DOHH2 (cell line): ENCODE measurements around the gene AUTS2.

ENCODE experiments used
- H3F3A ChIP-seq: fragments of 200-600 bp; sonication (generic), shearing (Covaris generic); 2 replicates; pipeline ENCODE4 v1.6.0; 2016; ENCODE audit warnings: antibody characterized with exemption, mild to moderate bottlenecking; ENCODE audit not compliant: control insufficient read depth, insufficient read depth
- H3K27ac ChIP-seq: fragments of 200-600 bp; sonication (generic); 2 replicates; pipeline ENCODE4 v1.5.1; 2014; ENCODE audit warnings: low read depth, mild to moderate bottlenecking, low read length, moderate library complexity
- H3K27me3 ChIP-seq: fragments of 200-600 bp; sonication (generic); 2 replicates; pipeline ENCODE4 v1.6.1; 2014; ENCODE audit warnings: mild to moderate bottlenecking, low read length, mixed read lengths; ENCODE audit not compliant: control insufficient read depth
- H3K36me3 ChIP-seq: fragments of 200-600 bp; sonication (generic); 2 replicates; pipeline ENCODE4 v1.6.1; 2014; ENCODE audit warnings: mild to moderate bottlenecking, low read length, moderate library complexity, mixed read lengths; ENCODE audit not compliant: control insufficient read depth
- H3K4me1 ChIP-seq: fragments of 200-600 bp; sonication (generic); 2 replicates; pipeline ENCODE4 v1.6.1; 2014; ENCODE audit warnings: mild to moderate bottlenecking, low read length, mixed read lengths; ENCODE audit not compliant: control insufficient read depth
- H3K4me2 ChIP-seq: fragments of 200-600 bp; sonication (generic); 2 replicates; pipeline ENCODE4 v1.6.0; 2014; ENCODE audit warnings: mild to moderate bottlenecking, low read length, moderate library complexity
- H3K4me3 ChIP-seq: fragments of 200-600 bp; sonication (generic); 2 replicates; pipeline ENCODE4 v1.5.1; 2014; ENCODE audit warnings: mild to moderate bottlenecking, low read length, mixed read lengths
- H3K79me2 ChIP-seq: fragments of 200-600 bp; sonication (generic); 2 replicates; pipeline ENCODE4 v1.6.1; 2014; ENCODE audit warnings: mild to moderate bottlenecking, low read length, mixed read lengths; ENCODE audit not compliant: control insufficient read depth
- H3K9me2 ChIP-seq: fragments of 200-600 bp; sonication (generic); replicated peaks from 2 replicates; pipeline ENCODE4 v1.6.1; 2014; ENCODE audit warnings: mild to moderate bottlenecking, low read length, mixed read lengths; ENCODE audit not compliant: control insufficient read depth
- H3K9me3 ChIP-seq: fragments of 200-600 bp; sonication (generic); 2 replicates; pipeline ENCODE4 v1.6.1; 2014; ENCODE audit warnings: antibody characterized with exemption, low read length, mixed read lengths; ENCODE audit not compliant: control insufficient read depth, insufficient read depth
- H4K20me1 ChIP-seq: fragments of 200-600 bp; sonication (generic); 2 replicates; pipeline ENCODE4 v1.6.0; 2014; ENCODE audit warnings: low read depth, mild to moderate bottlenecking, antibody characterized with exemption, low read length, moderate library complexity; ENCODE audit not compliant: control insufficient read depth, insufficient read depth
- EZH2phosphoT487 ChIP-seq: fragments of 200-600 bp; sonication (generic); IDR thresholded peaks from 2 replicates; pipeline ENCODE4 v1.6.1; 2017; ENCODE audit warnings: borderline replicate concordance, mild to moderate bottlenecking, antibody characterized with exemption, low read length, moderate library complexity, mixed read lengths
- TF ChIP-seq, protein P1 (sequence below): fragments of 200-600 bp; sonication (generic); IDR thresholded peaks from one replicate; pipeline ENCODE4 v1.5.1; 2014; ENCODE audit warnings: antibody characterized with exemption, mild to moderate bottlenecking, low read depth, low read length; ENCODE audit not compliant: poor library complexity, severe bottlenecking

AUTS2 gene

DNA sequence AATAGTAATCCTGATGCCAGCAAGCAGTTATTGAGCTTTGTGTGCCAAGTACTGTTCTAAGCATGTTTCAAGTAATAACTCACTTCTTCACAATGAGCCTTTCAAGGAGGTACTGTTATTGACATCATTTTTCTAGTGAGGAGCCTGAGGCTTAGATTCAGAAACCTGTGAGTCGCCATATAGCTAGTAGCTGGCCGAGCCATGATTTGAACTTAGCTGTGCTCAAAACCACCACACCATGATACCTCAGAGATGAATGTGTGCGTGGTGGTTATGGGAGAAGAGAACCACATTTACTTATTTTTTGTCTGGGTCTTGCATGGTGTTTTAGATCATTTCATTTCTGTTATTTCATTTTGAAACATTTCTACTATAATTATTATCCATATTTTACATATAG is 578.9 kb downstream of the AUTS2 start:
- no peaks in the 10 kb centered on the region for H3K27me3 ChIP-seq
- H3K9me2 ChIP-seq: no peaks in the 10 kb centered on the region
- H3K9me3 ChIP-seq: no peaks in the 10 kb centered on the region
- peaks cover 12% of the 10 kb centered on the region for H3K4me1 ChIP-seq
- TF ChIP-seq EZH2phosphoT487: no peak
- TF ChIP-seq, protein P1, sequence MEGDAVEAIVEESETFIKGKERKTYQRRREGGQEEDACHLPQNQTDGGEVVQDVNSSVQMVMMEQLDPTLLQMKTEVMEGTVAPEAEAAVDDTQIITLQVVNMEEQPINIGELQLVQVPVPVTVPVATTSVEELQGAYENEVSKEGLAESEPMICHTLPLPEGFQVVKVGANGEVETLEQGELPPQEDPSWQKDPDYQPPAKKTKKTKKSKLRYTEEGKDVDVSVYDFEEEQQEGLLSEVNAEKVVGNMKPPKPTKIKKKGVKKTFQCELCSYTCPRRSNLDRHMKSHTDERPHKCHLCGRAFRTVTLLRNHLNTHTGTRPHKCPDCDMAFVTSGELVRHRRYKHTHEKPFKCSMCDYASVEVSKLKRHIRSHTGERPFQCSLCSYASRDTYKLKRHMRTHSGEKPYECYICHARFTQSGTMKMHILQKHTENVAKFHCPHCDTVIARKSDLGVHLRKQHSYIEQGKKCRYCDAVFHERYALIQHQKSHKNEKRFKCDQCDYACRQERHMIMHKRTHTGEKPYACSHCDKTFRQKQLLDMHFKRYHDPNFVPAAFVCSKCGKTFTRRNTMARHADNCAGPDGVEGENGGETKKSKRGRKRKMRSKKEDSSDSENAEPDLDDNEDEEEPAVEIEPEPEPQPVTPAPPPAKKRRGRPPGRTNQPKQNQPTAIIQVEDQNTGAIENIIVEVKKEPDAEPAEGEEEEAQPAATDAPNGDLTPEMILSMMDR: no peak
- no peaks in the 10 kb centered on the region for H3F3A ChIP-seq
- no peak overlapping the region for H3K27ac ChIP-seq
- H4K20me1 ChIP-seq: no peaks in the 10 kb centered on the region
- H3K4me2 ChIP-seq: 0 out of 2 replicates have a peak overlapping the region, but pooled peaks have one; percentile 4
- no peak overlapping the region for H3K4me3 ChIP-seq
- H3K36me3 ChIP-seq: no peaks in the 10 kb centered on the region
- H3K79me2 ChIP-seq: no peaks in the 10 kb centered on the region

DNA sequence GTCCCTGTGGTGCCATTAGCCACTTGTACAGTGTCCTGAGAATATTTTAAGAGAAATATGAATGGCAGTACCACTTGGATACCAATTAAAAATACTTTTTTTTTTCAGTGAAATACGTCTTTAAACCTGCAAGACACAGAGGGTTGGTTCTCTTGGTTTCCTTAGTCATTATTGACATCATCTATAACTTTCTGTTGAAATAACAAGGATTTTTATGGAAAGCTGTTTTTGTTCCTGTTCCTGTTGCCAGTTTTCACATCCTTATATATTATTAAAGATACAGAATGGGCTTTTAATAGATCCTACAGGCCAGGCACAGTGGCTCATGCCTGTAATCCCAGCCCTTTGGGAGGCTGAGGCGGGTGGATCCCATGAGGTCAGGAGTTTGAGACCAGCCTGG is 579.9 kb downstream of the AUTS2 start:
- H3K4me2 ChIP-seq: no peak overlapping the region
- H3K27me3 ChIP-seq: no peaks in the 10 kb centered on the region
- no peaks in the 10 kb centered on the region for H3F3A ChIP-seq
- no peaks in the 10 kb centered on the region for H3K9me3 ChIP-seq
- H3K9me2 ChIP-seq: no peaks in the 10 kb centered on the region
- no peaks in the 10 kb centered on the region for H4K20me1 ChIP-seq
- H3K36me3 ChIP-seq: no peaks in the 10 kb centered on the region
- no peaks in the 10 kb centered on the region for H3K79me2 ChIP-seq
- H3K4me3 ChIP-seq: no peak overlapping the region
- H3K27ac ChIP-seq: no peak overlapping the region
- TF ChIP-seq, protein P1: no peak
- TF ChIP-seq EZH2phosphoT487: no peak
- peaks cover 12% of the 10 kb centered on the region for H3K4me1 ChIP-seq

DNA sequence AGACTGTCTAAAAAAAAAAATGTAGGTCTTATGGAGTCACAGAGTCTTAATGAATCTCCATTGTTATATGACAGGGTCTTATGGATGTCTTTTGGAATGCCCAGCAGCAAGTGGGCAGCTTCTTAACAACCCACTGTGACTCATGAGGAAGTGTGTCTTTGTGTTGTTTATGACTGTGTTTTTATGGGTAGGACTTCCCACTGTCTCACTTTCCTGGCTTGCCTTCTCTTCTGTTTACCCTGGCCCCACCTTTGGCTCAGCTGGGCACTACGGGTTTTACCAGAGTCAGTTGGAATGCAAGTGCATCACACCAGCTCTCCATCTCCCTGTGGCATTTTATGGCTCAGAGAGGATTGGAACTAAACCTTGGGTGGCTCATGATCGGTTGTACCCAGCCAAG is 580.5 kb downstream of the AUTS2 start:
- H3K27ac ChIP-seq: no peak overlapping the region
- no peak overlapping the region for H3K4me3 ChIP-seq
- no peaks in the 10 kb centered on the region for H3K9me2 ChIP-seq
- H3F3A ChIP-seq: no peaks in the 10 kb centered on the region
- H4K20me1 ChIP-seq: no peaks in the 10 kb centered on the region
- no peak overlapping the region for H3K4me2 ChIP-seq
- no peaks in the 10 kb centered on the region for H3K79me2 ChIP-seq
- TF ChIP-seq, protein P1: no peak
- TF ChIP-seq EZH2phosphoT487: no peak
- H3K27me3 ChIP-seq: no peaks in the 10 kb centered on the region
- no peaks in the 10 kb centered on the region for H3K9me3 ChIP-seq
- peaks cover 12% of the 10 kb centered on the region for H3K4me1 ChIP-seq
- H3K36me3 ChIP-seq: no peaks in the 10 kb centered on the region

DNA sequence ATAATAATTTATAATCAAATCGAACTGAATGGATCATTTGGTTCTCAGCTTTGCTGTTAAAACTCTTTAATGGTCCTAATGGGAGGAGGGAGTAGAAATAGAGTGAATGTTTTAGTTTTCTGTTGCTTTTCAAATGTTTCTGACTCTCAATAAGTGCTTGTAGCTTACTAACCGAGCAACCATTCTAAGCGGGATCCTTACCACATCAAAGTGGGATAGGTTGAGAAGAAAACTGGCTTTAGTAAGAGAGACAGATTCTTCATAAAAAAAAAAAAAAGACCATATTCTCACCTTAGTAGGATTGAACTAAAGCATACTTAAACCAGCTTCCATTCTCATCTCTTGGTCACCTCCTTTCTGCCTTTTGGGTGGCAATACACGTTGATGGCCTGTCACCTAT is 584.2 kb downstream of the AUTS2 start:
- no peak overlapping the region for H3K27ac ChIP-seq
- no peak overlapping the region for H3K4me2 ChIP-seq
- no peaks in the 10 kb centered on the region for H3K9me3 ChIP-seq
- no peaks in the 10 kb centered on the region for H4K20me1 ChIP-seq
- H3K4me1 ChIP-seq: peaks cover 7% of the 10 kb centered on the region
- no peaks in the 10 kb centered on the region for H3K36me3 ChIP-seq
- H3F3A ChIP-seq: no peaks in the 10 kb centered on the region
- no peak overlapping the region for H3K4me3 ChIP-seq
- H3K9me2 ChIP-seq: no peaks in the 10 kb centered on the region
- no peaks in the 10 kb centered on the region for H3K27me3 ChIP-seq
- no peaks in the 10 kb centered on the region for H3K79me2 ChIP-seq
- no peak for TF ChIP-seq EZH2phosphoT487
- TF ChIP-seq, protein P1: no peak
